ENCODE data around the gene SLC11A2.

GRCh38 chr12:51017452-51017851 lies 8.7 kb downstream of the SLC11A2 start:
- no peak for TF ChIP-seq POLR2AphosphoS5 (IDR thresholded peaks at IDR 0.05)
- no peak for TF ChIP-seq CTCF (IDR thresholded peaks at IDR 0.05)

All from breast epithelium (tissue), 3 donors.